Heart right ventricle (tissue), 16 donors: Measurements from ENCODE around the gene ADAM12. TPM values are rescaled to one million over a fixed set of nuclear protein-coding genes. Genes with fewer than 3 reads are reported as not detected.

Experiments
- ATAC-seq, 8 donors: fragments of 200-7000 bp; cut with Tn5 transposase; one replicate each; pipeline ENCODE4 v1.9.1; 2020; ENCODE audit warnings: mild to moderate bottlenecking in 8 of 8, moderate library complexity in 8 of 8, moderate number of reproducible peaks in 1 of 8
- DNase-seq, 2 donors: peaks; one replicate each; pipeline ENCODE4 v3.0.0-alpha.2; 2020
- H3K27ac ChIP-seq, 10 donors: fragments of 200-600 bp; sonication (generic) in 2 of 10; one replicate each; pipeline versions ENCODE4 v1.5.0 to v1.8.0; 2020 to 2022; ENCODE audit warnings: mild to moderate bottlenecking in 3 of 10
- H3K27me3 ChIP-seq, 7 donors: fragments of 200-600 bp; one replicate each; pipeline ENCODE4 v1.8.0; 2021 to 2022; ENCODE audit warnings: mild to moderate bottlenecking in 2 of 7
- H3K36me3 ChIP-seq, 9 donors: fragments of 200-600 bp; sonication (generic) in 1 of 9; one replicate each; pipeline versions ENCODE4 v1.5.0 to v1.8.0; 2020 to 2022; ENCODE audit warnings: mild to moderate bottlenecking in 2 of 9
- H3K4me1 ChIP-seq, 9 donors: fragments of 200-600 bp; sonication (generic) in 1 of 9; one replicate each; pipeline versions ENCODE4 v1.5.0 to v1.8.0; 2020 to 2022; ENCODE audit warnings: mild to moderate bottlenecking in 4 of 9
- H3K4me3 ChIP-seq, 10 donors: fragments of 200-600 bp; sonication (generic) in 2 of 10; one replicate each; pipeline versions ENCODE4 v1.5.0 to v1.8.0; 2020 to 2022; ENCODE audit warnings: mild to moderate bottlenecking in 7 of 10, moderate library complexity in 2 of 10
- H3K9me3 ChIP-seq, 11 donors: fragments of 200-600 bp in 10 of 11; sonication (generic) in 2 of 11; one replicate each; pipeline versions ENCODE4 v1.5.0 to v1.8.0; 2013 to 2022; ENCODE audit warnings: mild to moderate bottlenecking in 2 of 11, control low read depth in 1 of 11, moderate library complexity in 1 of 11
- WGBS, 2 donors: extraction: QIAGEN DNeasy Blood & Tissue Kit; methylation state at CpG; one replicate each; pipeline ENCODE4 v1.1.7; 2013; ENCODE audit warnings: inconsistent platforms in 1 of 2; 5-methylcytosine and 5-hydroxymethylcytosine counted together
- intact Hi-C, 10 donors: fragments of 100-400 bp; cut with DNase I; formaldehyde crosslinking; loops; one replicate each; pipeline versions ENCODE4 v1.11.1 to v1.14.2; 2022
- polyA plus RNA-seq, 2 donors: library from polyadenylated mRNA; stranded (reverse); fragments of 200-250 nt; gene quantifications; one replicate each; pipeline ENCODE4 v1.2.3, GENCODE V29; 2013
- total RNA-seq, 10 donors: library from RNA; stranded (reverse); fragmentation: NEBNext Ultra II Directional in 3 of 10; extraction: Animal tissue kit (Norgen Biotek cat#: 25700) in 3 of 10; gene quantifications; one replicate each; pipeline versions ENCODE4 v1.2.1 to v1.2.4, GENCODE V29; 2021 to 2023
- TF ChIP-seq, protein P1 (sequence below), 9 donors: fragments of 200-600 bp; sonication (generic) in 2 of 9; IDR thresholded peaks; one replicate each; pipeline versions ENCODE4 v1.5.0 to v1.8.0; 2021 to 2022; ENCODE audit warnings: antibody characterized with exemption in 9 of 9, mild to moderate bottlenecking in 5 of 9, moderate library complexity in 1 of 9
- donor health status: Arrhythmogenic right ventricular cardiomyopathy.
- donor health status: ischemic (EF 13 %, LVEDD 7.1; RV severe dilation, severe dysfunction).
- donor health status: healthy with polysubstance abuse.
- donor health status: DM: no; HTN: yes; CAD: no.
- donor health status: DM: no; HTN: no; CAD: no.
- donor health status: ischemic (EF 25% LVEDD 6.9; RV normal size, moderate dysfunction).
- donor health status: ischemic (EF 25% LVEDD 5.7; RV mildly dilated, moderate dysfunction).
- donor health status: healthy.
- donor health status: DM: yes; HTN: yes; CAD: no.
- donor health status: Ischemic cardiomyopathy.
- donor health status: ischemic (EF 35%, LVEDD 5.7; RV mildly dilated, moderate dysfunction).
- donor health status: nonischemic (EF 11% LVEDD 7.7; RV severe dilation, severe dysfunction).
- donor health status: DM: yes; HTN: yes; CAD: no.
- donor health status: PGD.
- donor health status: ischemic (EF 29% LVEDD 5.4; RV normal size, mild dysfunction).
- donor health status: nonischemic (EF 23%, LVEDD 6.1; RV moderate dilation, normal function).

Gene ADAM12
- total and polyA plus RNA-seq, 12 donors, result 0.07 to 6.9 (median 0.47) TPM

DNA sequence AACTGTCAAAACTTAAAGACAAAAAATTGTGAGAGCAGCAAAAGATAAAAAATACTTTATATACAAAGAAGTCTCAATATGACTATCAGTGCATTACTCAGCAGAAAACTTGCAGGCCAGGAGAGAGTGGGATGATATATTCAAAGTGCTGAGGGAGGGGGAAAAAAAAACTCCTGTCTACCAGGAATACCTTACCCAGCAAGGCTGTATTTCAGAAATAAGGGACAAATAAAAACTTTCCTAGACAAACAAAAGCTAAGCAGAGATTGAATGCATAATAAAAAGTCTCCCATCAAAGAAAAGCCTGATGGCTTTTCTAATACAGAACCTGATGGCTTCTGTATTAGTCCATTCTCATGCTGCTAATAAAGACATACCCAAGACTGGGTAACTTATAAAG is 31.1 kb downstream of the ADAM12 start:
- Histone ChIP-seq H3K4me3 (no peak overlapping the region), H3K36me3 (no peaks in the 10 kb centered on the region), H3K27me3 (peaks cover 0 to 14% (median 0%) of the 10 kb centered on the region in 7 donors), H3K4me1 (no peaks in the 10 kb centered on the region), H3K27ac (no peak overlapping the region), H3K9me3 (peaks cover 0 to 63% (median 20%) of the 10 kb centered on the region in 11 donors)
- no peak for DNase-seq
- TF ChIP-seq, protein P1, sequence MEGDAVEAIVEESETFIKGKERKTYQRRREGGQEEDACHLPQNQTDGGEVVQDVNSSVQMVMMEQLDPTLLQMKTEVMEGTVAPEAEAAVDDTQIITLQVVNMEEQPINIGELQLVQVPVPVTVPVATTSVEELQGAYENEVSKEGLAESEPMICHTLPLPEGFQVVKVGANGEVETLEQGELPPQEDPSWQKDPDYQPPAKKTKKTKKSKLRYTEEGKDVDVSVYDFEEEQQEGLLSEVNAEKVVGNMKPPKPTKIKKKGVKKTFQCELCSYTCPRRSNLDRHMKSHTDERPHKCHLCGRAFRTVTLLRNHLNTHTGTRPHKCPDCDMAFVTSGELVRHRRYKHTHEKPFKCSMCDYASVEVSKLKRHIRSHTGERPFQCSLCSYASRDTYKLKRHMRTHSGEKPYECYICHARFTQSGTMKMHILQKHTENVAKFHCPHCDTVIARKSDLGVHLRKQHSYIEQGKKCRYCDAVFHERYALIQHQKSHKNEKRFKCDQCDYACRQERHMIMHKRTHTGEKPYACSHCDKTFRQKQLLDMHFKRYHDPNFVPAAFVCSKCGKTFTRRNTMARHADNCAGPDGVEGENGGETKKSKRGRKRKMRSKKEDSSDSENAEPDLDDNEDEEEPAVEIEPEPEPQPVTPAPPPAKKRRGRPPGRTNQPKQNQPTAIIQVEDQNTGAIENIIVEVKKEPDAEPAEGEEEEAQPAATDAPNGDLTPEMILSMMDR (IDR thresholded peaks at IDR 0.05), result no peak
- no peak for ATAC-seq
- intact Hi-C loops, result no loop called here

DNA sequence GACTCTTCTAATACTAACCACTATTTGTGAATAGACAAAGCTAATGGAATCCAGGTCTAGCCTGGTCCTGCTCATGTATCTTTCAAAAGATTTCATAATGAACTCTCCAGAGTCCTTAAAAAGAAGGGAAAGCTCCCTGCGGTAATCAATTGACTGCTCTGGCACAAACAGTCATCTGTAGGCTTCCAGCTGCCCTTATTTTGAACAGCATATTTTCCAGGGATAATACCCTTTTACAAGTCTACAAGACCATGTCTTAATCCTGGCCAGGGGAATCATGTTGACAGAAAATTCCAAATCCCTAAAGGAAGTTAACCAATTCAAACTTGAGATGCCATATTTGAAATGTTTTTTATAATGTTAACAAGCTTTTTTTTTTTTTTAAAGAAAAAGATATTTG is 34.6 kb downstream of the ADAM12 start:
- WGBS, 2 donors, result 88 to 97% methylated on average over 1 of the region's 1 CpG
- Histone ChIP-seq H3K4me3 (no peak overlapping the region), H3K36me3 (no peaks in the 10 kb centered on the region), H3K27ac (no peak overlapping the region), H3K9me3 (peaks cover 0 to 35% (median 20%) of the 10 kb centered on the region in 11 donors), H3K27me3 (peaks cover 0 to 27% (median 6%) of the 10 kb centered on the region in 7 donors), H3K4me1 (peaks cover 0 to 6% (median 0%) of the 10 kb centered on the region in 9 donors)
- intact Hi-C loops, result no loop called here
- DNase-seq (no peak), ATAC-seq (no peak)
- TF ChIP-seq, protein P1 (IDR thresholded peaks at IDR 0.05), result no peak

DNA sequence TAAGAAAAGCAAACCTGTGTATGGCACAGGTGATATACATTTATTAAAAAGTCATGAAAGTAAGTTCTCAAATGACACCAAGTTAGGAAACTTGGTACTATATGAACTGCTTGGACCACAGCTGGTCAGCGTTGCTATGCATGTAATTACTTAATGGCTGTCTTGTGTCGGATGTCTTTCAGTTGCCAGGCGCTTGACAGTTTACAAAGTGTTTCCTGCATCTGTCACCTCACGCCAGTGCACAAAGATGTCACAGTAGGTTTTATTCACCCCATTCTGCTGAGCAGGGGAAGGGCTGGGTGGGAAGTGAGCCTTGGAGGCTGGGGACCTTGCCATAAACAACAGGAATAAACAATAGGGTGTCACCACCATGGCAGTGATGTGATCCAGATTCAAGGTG is 35.8 kb downstream of the ADAM12 start:
- peaks cover 0 to 24% (median 15%) of the 10 kb centered on the region in 11 donors for H3K9me3 ChIP-seq
- TF ChIP-seq, protein P1 (IDR thresholded peaks at IDR 0.05), result no peak
- intact Hi-C loops, result no loop called here
- no peak for ATAC-seq
- 54 to 65% methylated on average over 4 of the region's 4 CpGs for WGBS, 2 donors
- DNase-seq, result no peak
- H3K27ac ChIP-seq, result no peak overlapping the region
- H3K36me3 ChIP-seq, result no peaks in the 10 kb centered on the region
- H3K4me3 ChIP-seq, result no peak overlapping the region
- peaks cover 0 to 37% (median 6%) of the 10 kb centered on the region in 7 donors for H3K27me3 ChIP-seq
- peaks cover 0 to 6% (median 0%) of the 10 kb centered on the region in 9 donors for H3K4me1 ChIP-seq

DNA sequence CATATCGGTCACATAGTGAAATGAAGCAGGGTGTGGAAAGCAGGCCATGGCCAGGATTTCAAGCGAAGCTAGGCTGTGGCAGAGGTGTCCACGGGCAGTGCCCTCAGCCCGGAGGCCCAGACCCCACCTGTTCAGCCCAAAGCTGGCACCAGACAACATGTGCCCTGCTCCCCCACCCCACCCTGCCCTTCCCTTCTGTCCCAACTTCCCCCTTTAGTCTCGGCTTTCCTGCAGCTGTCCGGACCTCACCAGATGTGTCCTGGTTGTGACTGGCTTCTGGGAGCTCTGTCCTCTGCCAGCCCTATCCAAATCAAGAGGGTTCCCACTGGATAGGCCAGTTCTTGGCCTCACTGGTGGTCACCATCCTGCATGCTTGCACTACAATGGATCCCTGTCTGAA is 37.3 kb downstream of the ADAM12 start:
- H3K4me1 ChIP-seq, result peaks cover 0 to 6% (median 0%) of the 10 kb centered on the region in 9 donors
- DNase-seq (no peak), ATAC-seq (no peak)
- H3K36me3 ChIP-seq, result no peaks in the 10 kb centered on the region
- H3K27ac ChIP-seq, result no peak overlapping the region
- 82 to 85% methylated on average over 6 of the region's 6 CpGs for WGBS, 2 donors
- H3K9me3 ChIP-seq, result peaks cover 0 to 10% (median 1%) of the 10 kb centered on the region in 11 donors
- H3K27me3 ChIP-seq, result peaks cover 0 to 37% (median 6%) of the 10 kb centered on the region in 7 donors
- intact Hi-C loops, result no loop called here
- no peak overlapping the region for H3K4me3 ChIP-seq
- TF ChIP-seq, protein P1 (IDR thresholded peaks at IDR 0.05), result no peak
